ENCODE measurements around the gene KRI1. TPM values are rescaled to one million over a fixed set of nuclear protein-coding genes. Genes with fewer than 3 reads are reported as not detected.
A peak's percentile ranks its signal among the peaks of the same experiment; 100 is the strongest.

The KRI1 gene
- total and polyA plus RNA-seq, 2 experiments from 2014 or later = 23.8 to 43.2 TPM

- H3K27ac Mint-ChIP-seq = no peak overlapping the region
- Histone ChIP-seq H3K9me2 (ENCODE audit: insufficient read depth) (no peaks in the 10 kb centered on the region), H3K4me2 (no peak overlapping the region), H2AFZ (no peak overlapping the region), H4K20me1 (replicated peaks; ENCODE audit: insufficient read depth) (no peaks in the 10 kb centered on the region), H3K27me3 (ENCODE audit: insufficient read depth) (peaks cover 46% of the 10 kb centered on the region), H3F3A (replicated peaks; ENCODE audit: low read depth) (peaks cover 11% of the 10 kb centered on the region; the same call in 1 of the 2 replicates), H3K36me3 (ENCODE audit: insufficient read depth) (no peaks in the 10 kb centered on the region), H3K79me2 (replicated peaks; ENCODE audit: insufficient read depth) (no peaks in the 10 kb centered on the region), H3K27ac (ENCODE audit: low read depth) (no peak overlapping the region), H3K4me3 (no peak overlapping the region), H3K4me1 (ENCODE audit: insufficient read depth) (peaks cover 16% of the 10 kb centered on the region)
- H3K4me1 Mint-ChIP-seq = peaks cover 22% of the 10 kb centered on the region
- H3K4me3 Mint-ChIP-seq = no peak overlapping the region
- TF ChIP-seq REST (IDR thresholded peaks at IDR 0.05; ENCODE audit: unreplicated experiment) (no peak), CTCF (conservative IDR thresholded peaks at IDR 0.05; ENCODE audit: low read depth in 2 of 2) (no peak)
- DNase-seq (ENCODE audit: low spot score) (no peak), ATAC-seq (no peak)
- peaks cover 35% of the 10 kb centered on the region for H3K27me3 Mint-ChIP-seq (ENCODE audit: insufficient read depth, low read depth, poor library complexity)
- no peaks in the 10 kb centered on the region; the same call in 2 of the 3 replicates for H3K9me3 Mint-ChIP-seq
- H3K36me3 Mint-ChIP-seq (ENCODE audit: low read depth) = no peaks in the 10 kb centered on the region; the same call in 2 of the 3 replicates
Observed at GRCh38 chr19:10520652-10521318, 45.0 kb downstream of the KRI1 start.

GRCh38 chr19:10519421-10519820, 46.4 kb downstream of the KRI1 start:
- H3K27ac Mint-ChIP-seq = no peak overlapping the region
- H3K4me3 Mint-ChIP-seq = peak overlapping the region; percentile 48; the same call in 2 of the 3 replicates
- peaks cover 49% of the 10 kb centered on the region for H3K27me3 Mint-ChIP-seq (ENCODE audit: insufficient read depth, low read depth, poor library complexity)

More at GRCh38 chr19:10519421-10519820, 46.4 kb downstream of the KRI1 start:
- H3K36me3 ChIP-seq (ENCODE audit: insufficient read depth) = no peaks in the 10 kb centered on the region
- no peak overlapping the region for H3K27ac ChIP-seq (ENCODE audit: low read depth)
- H3K4me2 ChIP-seq = no peak overlapping the region
- H3F3A ChIP-seq (replicated peaks; ENCODE audit: low read depth) = peaks cover 11% of the 10 kb centered on the region; the same call in 1 of the 2 replicates
- H4K20me1 ChIP-seq (replicated peaks; ENCODE audit: insufficient read depth) = 0 out of 2 replicates have a peak, but pooled peaks cover 5% of the 10 kb centered on the region
- H2AFZ ChIP-seq = no peak overlapping the region
- no peaks in the 10 kb centered on the region; the same call in 2 of the 3 replicates for H3K36me3 Mint-ChIP-seq (ENCODE audit: low read depth)
- H3K79me2 ChIP-seq (replicated peaks; ENCODE audit: insufficient read depth) = no peaks in the 10 kb centered on the region
- no peaks in the 10 kb centered on the region; the same call in 2 of the 3 replicates for H3K9me3 Mint-ChIP-seq
- ATAC-seq (no peak), DNase-seq (ENCODE audit: low spot score) (no peak)
- H3K9me2 ChIP-seq (ENCODE audit: insufficient read depth) = no peaks in the 10 kb centered on the region
- no peak for TF ChIP-seq ZNF331 (CRISPR knock-in tag; IDR thresholded peaks at IDR 0.05; ENCODE audit: low read depth)
- TF ChIP-seq JUNB (IDR thresholded peaks at IDR 0.05; ENCODE audit: unreplicated experiment) = no peak
- no peak for TF ChIP-seq REST (IDR thresholded peaks at IDR 0.05; ENCODE audit: unreplicated experiment)
- no peak for TF ChIP-seq ZNF114 (CRISPR knock-in tag; IDR thresholded peaks at IDR 0.05)
- TF ChIP-seq EZH2 (IDR thresholded peaks at IDR 0.05; ENCODE audit: low read depth, unreplicated experiment) = no peak
- TF ChIP-seq NANOG (IDR thresholded peaks at IDR 0.05; ENCODE audit: borderline replicate concordance) = no peak
- H3K27me3 ChIP-seq (ENCODE audit: insufficient read depth) = peaks cover 59% of the 10 kb centered on the region
- peaks cover 25% of the 10 kb centered on the region for H3K4me1 Mint-ChIP-seq
- peaks cover 16% of the 10 kb centered on the region for H3K4me1 ChIP-seq (ENCODE audit: insufficient read depth)
- no peak overlapping the region for H3K4me3 ChIP-seq

All from GM23338 (cell line).